Body of pancreas (tissue), 4 donors: Measurements from ENCODE around the gene IQCK. TPM values are rescaled to one million over a fixed set of nuclear protein-coding genes. Genes with fewer than 3 reads are reported as not detected.
A peak's percentile ranks its signal among the peaks of the same experiment; 100 is the strongest.

Experiments used
- ATAC-seq: fragments of 150-250 bp; one replicate; pipeline ENCODE4 v1.9.1; 2016
- DNase-seq, 4 donors: peaks; one replicate each; pipeline ENCODE4 v3.0.0-alpha.2; 2019
- H3K27ac ChIP-seq, 4 donors: fragments of 200-600 bp; sonication (generic); 1 replicate in 3 of 4; 2 replicates in 1 of 4; pipeline versions ENCODE4 v1.5.1 to v1.6.1; 2016 to 2019; ENCODE audit warnings: mild to moderate bottlenecking in 1 of 4, mixed read lengths in 1 of 4, moderate library complexity in 1 of 4
- H3K27me3 ChIP-seq, 2 donors: fragments of 200-600 bp; sonication (generic); one replicate each; pipeline ENCODE4 v1.6.0; 2016; ENCODE audit warnings: mild to moderate bottlenecking in 1 of 2
- H3K36me3 ChIP-seq, 2 donors: fragments of 200-600 bp; sonication (generic); replicated peaks in 1 of 2; 2 replicates each; pipeline ENCODE4 v1.5.1; 2016; ENCODE audit warnings: low read depth in 2 of 2; ENCODE audit not compliant: insufficient read depth in 1 of 2
- H3K4me1 ChIP-seq: fragments of 200-600 bp; sonication (generic); one replicate; pipeline ENCODE4 v1.6.0; 2016
- H3K4me3 ChIP-seq, 2 donors: fragments of 200-600 bp; sonication (generic); 1 replicate in 1 of 2; 2 replicates in 1 of 2; pipeline ENCODE4 v1.5.1; 2016 to 2019
- H3K9me3 ChIP-seq, 3 donors: fragments of 200-600 bp; sonication (generic); 1 replicate in 2 of 3; 2 replicates in 1 of 3; pipeline ENCODE4 v1.5.1; 2016
- POLR2A ChIP-seq, 3 donors: fragments of 450-650 bp; IDR thresholded peaks; one replicate each; pipeline ENCODE4 v1.6.1; 2016; ENCODE audit warnings: antibody characterized with exemption in 3 of 3, mild to moderate bottlenecking in 2 of 3
- WGBS, 2 donors: methylation state at CpG; one replicate each; pipeline ENCODE4 v1.1.5; 2017; 5-methylcytosine and 5-hydroxymethylcytosine counted together
- intact Hi-C: fragments of 100-400 bp; cut with DNase I; formaldehyde crosslinking; loops from one replicate; pipeline ENCODE4 v1.15.1; 2023
- total RNA-seq, 2 donors: library from RNA; depleted of rRNA; stranded (reverse); fragments of >200 nt; gene quantifications; one replicate each; pipeline ENCODE4 v1.1.0, GENCODE V29; 2016
- TF ChIP-seq, protein P1 (sequence below), 7 experiments: fragments of 450-650 bp in 4 of 7; fragments of 200-600 bp in 3 of 7; sonication (generic) in 3 of 7; IDR thresholded peaks; one replicate each; pipeline ENCODE4 v1.5.1; 2016 to 2019; ENCODE audit warnings: antibody characterized with exemption in 7 of 7

IQCK gene
- total RNA-seq, 2 donors from 2014 or later = 10.9 to 52.7 TPM

DNA sequence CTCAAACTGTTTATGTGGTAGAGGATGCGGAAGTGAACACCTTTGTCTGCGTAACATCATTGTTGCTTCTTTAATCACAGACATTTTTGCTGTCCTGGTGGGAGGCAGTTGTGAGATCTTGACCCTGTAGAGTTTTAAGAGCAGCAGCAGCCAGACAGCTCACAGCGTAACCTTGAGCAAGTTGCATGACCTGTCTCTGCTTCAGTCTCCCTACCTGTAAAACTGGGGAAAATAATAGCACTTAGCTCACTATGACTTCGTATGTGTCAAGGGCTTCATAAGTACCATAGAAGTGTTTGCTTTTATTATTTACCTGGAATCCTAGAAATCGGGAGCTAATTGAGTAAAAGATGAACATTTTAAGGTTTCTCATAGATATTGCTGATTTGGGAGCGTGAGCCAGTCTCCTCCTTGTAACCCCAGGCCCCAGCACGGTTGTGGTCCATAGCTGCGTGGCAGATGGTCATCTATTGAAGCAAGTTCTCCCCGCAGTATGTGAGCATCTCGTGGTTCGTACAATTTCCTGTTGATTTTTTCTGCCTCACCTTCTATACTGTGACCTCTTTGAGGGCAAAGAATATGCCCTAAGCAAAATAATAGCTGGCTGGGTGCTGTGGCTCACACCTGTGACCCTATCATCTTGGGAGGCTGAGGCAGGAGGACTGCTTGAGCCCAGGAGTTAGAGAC lies 132.2 kb downstream of the IQCK start:
- 90 to 93% methylated on average over 11 of the region's 11 CpGs for WGBS, 2 donors
- TF ChIP-seq, protein P1, sequence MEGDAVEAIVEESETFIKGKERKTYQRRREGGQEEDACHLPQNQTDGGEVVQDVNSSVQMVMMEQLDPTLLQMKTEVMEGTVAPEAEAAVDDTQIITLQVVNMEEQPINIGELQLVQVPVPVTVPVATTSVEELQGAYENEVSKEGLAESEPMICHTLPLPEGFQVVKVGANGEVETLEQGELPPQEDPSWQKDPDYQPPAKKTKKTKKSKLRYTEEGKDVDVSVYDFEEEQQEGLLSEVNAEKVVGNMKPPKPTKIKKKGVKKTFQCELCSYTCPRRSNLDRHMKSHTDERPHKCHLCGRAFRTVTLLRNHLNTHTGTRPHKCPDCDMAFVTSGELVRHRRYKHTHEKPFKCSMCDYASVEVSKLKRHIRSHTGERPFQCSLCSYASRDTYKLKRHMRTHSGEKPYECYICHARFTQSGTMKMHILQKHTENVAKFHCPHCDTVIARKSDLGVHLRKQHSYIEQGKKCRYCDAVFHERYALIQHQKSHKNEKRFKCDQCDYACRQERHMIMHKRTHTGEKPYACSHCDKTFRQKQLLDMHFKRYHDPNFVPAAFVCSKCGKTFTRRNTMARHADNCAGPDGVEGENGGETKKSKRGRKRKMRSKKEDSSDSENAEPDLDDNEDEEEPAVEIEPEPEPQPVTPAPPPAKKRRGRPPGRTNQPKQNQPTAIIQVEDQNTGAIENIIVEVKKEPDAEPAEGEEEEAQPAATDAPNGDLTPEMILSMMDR (IDR thresholded peaks at IDR 0.05) = no peak
- TF ChIP-seq POLR2A (IDR thresholded peaks at IDR 0.05) = no peak
- DNase-seq = no peak
- no peak overlapping the region for H3K27ac ChIP-seq
- H3K9me3 ChIP-seq = no peaks in the 10 kb centered on the region
- no peaks in the 10 kb centered on the region for H3K27me3 ChIP-seq
- no peaks in the 10 kb centered on the region for H3K36me3 ChIP-seq
- no peak overlapping the region for H3K4me3 ChIP-seq
- H3K4me1 ChIP-seq = no peaks in the 10 kb centered on the region
- ATAC-seq = no peak
- intact Hi-C loops = no loop called here

DNA sequence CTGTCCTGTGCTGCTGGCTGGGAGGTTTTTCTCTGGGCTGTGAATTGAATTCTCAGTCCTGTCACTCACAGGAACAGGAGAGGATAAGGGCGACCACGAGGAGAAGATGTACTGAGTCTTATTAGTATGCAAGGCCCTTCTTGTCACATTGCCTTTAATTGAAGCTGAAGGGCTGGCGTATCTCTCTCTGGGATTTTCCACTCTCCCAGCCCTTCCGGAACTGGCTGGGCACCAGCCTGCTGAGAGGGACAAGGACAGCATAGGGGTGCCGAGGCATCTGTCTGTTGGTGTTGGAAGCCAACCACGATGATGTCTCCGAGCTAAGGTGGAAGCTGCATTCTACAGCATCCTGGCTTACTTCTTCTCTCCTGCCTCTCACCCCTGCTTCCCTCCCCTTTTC lies 133.4 kb downstream of the IQCK start:
- Histone ChIP-seq H3K27me3 (no peaks in the 10 kb centered on the region), H3K9me3 (no peaks in the 10 kb centered on the region), H3K4me1 (no peaks in the 10 kb centered on the region), H3K27ac (no peak overlapping the region), H3K36me3 (no peaks in the 10 kb centered on the region), H3K4me3 (no peak overlapping the region)
- ATAC-seq = no peak
- TF ChIP-seq POLR2A (IDR thresholded peaks at IDR 0.05) = no peak
- TF ChIP-seq, protein P1 (IDR thresholded peaks at IDR 0.05) = no peak
- intact Hi-C loops = no loop called here
- DNase-seq = no peak
- WGBS, 2 donors = 75 to 77% methylated on average over 7 of the region's 7 CpGs

DNA sequence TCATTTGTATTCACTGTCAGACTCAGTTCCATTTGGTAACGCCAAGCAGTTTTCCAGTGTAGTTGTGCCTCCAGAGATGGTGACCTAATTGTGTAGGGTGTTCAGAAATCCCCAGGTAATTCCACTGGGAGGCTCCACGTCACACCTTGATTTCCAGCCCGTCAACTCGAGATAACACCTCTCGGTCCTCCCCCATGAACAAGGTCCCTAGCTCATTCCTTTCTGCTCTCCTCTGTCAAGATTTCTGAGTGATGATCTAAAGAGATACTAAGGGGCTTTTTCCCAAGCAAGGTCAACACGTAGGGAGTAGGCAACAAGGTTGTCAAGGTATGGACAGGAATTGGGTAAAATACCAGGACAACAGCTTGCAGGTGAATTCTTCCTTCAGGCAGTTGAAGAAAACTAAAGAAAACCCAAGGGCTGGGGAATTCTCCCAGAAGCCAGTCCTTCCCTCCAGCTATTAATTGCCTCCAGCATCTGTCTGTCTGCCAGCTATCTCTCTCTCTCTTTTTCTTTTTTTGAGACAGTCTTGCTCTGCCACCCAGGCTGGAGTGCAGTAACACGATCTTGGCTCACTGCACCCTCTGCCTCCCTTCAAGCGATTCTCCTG lies 135.2 kb downstream of the IQCK start:
- DNase-seq = peak in 1 of 4 donors; percentile 10
- no peaks in the 10 kb centered on the region for H3K4me1 ChIP-seq
- intact Hi-C loops = no loop called here
- WGBS, 2 donors = 70 to 87% methylated on average over 8 of the region's 8 CpGs
- H3K9me3 ChIP-seq = no peaks in the 10 kb centered on the region
- H3K27me3 ChIP-seq = no peaks in the 10 kb centered on the region
- peak overlapping the region in 2 of 4 donors; percentile 19 to 45 for H3K27ac ChIP-seq
- H3K36me3 ChIP-seq = no peaks in the 10 kb centered on the region
- peak; percentile 51 for ATAC-seq
- TF ChIP-seq POLR2A (IDR thresholded peaks at IDR 0.05) = no peak
- TF ChIP-seq, protein P1 (IDR thresholded peaks at IDR 0.05) = no peak
- no peak overlapping the region for H3K4me3 ChIP-seq

DNA sequence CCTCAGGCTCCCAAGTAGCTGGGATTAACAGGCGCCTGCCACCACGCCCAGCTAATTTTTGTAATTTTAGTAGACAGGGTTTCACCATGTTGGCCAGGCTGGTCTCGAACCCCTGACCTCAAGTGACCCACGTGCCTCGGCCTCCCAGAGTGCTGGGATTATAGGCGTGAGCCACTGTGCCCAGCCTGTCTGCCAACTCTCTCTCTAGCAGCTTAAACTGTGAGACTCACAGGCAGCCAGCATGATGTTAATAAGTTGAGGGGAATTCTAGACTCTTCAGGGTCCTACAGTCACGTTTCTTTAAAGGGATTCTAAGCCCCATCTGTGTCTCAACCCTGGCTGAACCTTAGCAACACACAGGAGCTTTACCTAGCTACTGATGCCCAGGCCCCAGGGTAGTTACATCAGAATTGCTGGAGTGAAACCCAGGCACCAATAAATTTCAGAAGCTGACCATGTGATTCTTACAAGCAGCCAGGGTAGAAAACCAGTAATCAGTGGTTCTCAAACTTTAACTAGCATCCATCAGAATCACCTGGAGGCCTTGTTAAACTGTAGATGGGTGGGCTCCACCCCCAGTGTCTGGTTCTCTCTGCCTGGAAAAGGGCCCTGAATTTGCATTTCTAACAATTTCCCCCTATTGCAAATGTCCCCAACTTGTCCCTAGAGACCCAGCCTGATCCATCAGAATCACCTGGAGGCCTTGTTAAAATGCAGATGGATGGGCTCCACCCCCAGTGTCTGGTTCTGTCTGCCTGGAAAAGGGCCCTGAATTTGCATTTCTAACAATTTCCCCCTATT lies 135.9 kb downstream of the IQCK start:
- DNase-seq (no peak), ATAC-seq (peak; percentile 15)
- intact Hi-C loops = no loop called here
- Histone ChIP-seq H3K27me3 (no peaks in the 10 kb centered on the region), H3K9me3 (no peaks in the 10 kb centered on the region), H3K4me1 (no peaks in the 10 kb centered on the region), H3K4me3 (no peak overlapping the region), H3K27ac (peak overlapping the region in 2 of 4 donors; percentile 19 to 45), H3K36me3 (no peaks in the 10 kb centered on the region)
- 68 to 70% methylated on average over 7 of the region's 7 CpGs for WGBS, 2 donors
- TF ChIP-seq POLR2A (IDR thresholded peaks at IDR 0.05) = no peak
- TF ChIP-seq, protein P1 (IDR thresholded peaks at IDR 0.05) = no peak
